NCI-H748 (cell line): ENCODE measurements around the gene ARHGAP26.

Source experiments
- DNase-seq: peaks from one replicate; lab custom pipeline; 2025; ENCODE audit not compliant: unreplicated experiment; lab: John Stamatoyannopoulos, UW

The ARHGAP26 gene

GRCh38 chr5:143229896-143230675 is 459.9 kb downstream of the ARHGAP26 start:
- no peak for DNase-seq

- no peak for DNase-seq
Observed at GRCh38 chr5:143230676-143230996, 460.5 kb downstream of the ARHGAP26 start.

- DNase-seq, result no peak
Observed at GRCh38 chr5:143231416-143231815, 461.2 kb downstream of the ARHGAP26 start.

- DNase-seq, result no peak
Observed at GRCh38 chr5:143231973-143232812, 462.0 kb downstream of the ARHGAP26 start.

- DNase-seq, result no peak
Observed at GRCh38 chr5:143233031-143233430, 462.9 kb downstream of the ARHGAP26 start.

- no peak for DNase-seq
Observed at GRCh38 chr5:143234162-143234842, 464.1 kb downstream of the ARHGAP26 start.

- no peak for DNase-seq
Observed at GRCh38 chr5:143235423-143235822, 465.2 kb downstream of the ARHGAP26 start.

- DNase-seq, result no peak
Observed at GRCh38 chr5:143236682-143237081, 466.5 kb downstream of the ARHGAP26 start.

- DNase-seq, result no peak
Observed at GRCh38 chr5:143237664-143238063, 467.5 kb downstream of the ARHGAP26 start.

- DNase-seq, result no peak
Observed at GRCh38 chr5:143238620-143239019, 468.4 kb downstream of the ARHGAP26 start.

- no peak for DNase-seq
Observed at GRCh38 chr5:143239882-143240518, 469.8 kb downstream of the ARHGAP26 start.

- DNase-seq, result no peak
Observed at GRCh38 chr5:143241892-143242291, 471.7 kb downstream of the ARHGAP26 start.

GRCh38 chr5:143243103-143243502 is 472.9 kb downstream of the ARHGAP26 start:
- DNase-seq, result no peak

- DNase-seq, result no peak
Observed at GRCh38 chr5:143244000-143244736, 474.0 kb downstream of the ARHGAP26 start.

GRCh38 chr5:143244990-143245389 is 474.8 kb downstream of the ARHGAP26 start:
- DNase-seq, result no peak

- peak; percentile 91 for DNase-seq
Observed at GRCh38 chr5:143245929-143246561, 475.9 kb downstream of the ARHGAP26 start.

- no peak for DNase-seq
Observed at GRCh38 chr5:143247134-143247815, 477.1 kb downstream of the ARHGAP26 start.

GRCh38 chr5:143248391-143248790 is 478.2 kb downstream of the ARHGAP26 start:
- no peak for DNase-seq

GRCh38 chr5:143248822-143249579 is 478.8 kb downstream of the ARHGAP26 start:
- DNase-seq, result no peak
